Keratinocyte (primary cell): Measurements from ENCODE around the gene LRCOL1. TPM values are rescaled to one million over a fixed set of nuclear protein-coding genes. Genes with fewer than 3 reads are reported as not detected.
A peak's percentile ranks its signal among the peaks of the same experiment; 100 is the strongest.

Source experiments
- DNase-seq: peaks from one replicate; pipeline ENCODE4 v3.0.0-alpha.2; 2011; ENCODE audit warnings: low read depth, missing footprints, low spot score
- FAIRE-seq: peaks from 2 replicates; lab custom pipeline; 2011; peaks lifted over from hg19 to GRCh38; lab: Jason Lieb, UNC
- H2AFZ ChIP-seq: 2 replicates; pipeline ENCODE4 v1.6.0; 2012; ENCODE audit warnings: low read length, control low read depth, inconsistent platforms; ENCODE audit not compliant: control insufficient read depth
- H3K27ac ChIP-seq: 2 replicates; pipeline ENCODE4 v1.5.1; 2011; ENCODE audit warnings: low read length; ENCODE audit not compliant: control insufficient read depth, insufficient read depth
- H3K27me3 ChIP-seq: 3 replicates; pipeline ENCODE4 v1.6.0; 2011; ENCODE audit warnings: low read length; ENCODE audit not compliant: control insufficient read depth, insufficient read depth; ENCODE audit errors: extremely low read depth
- H3K36me3 ChIP-seq, 2 experiments: 2 replicates in 1 of 2; 3 replicates in 1 of 2; pipeline ENCODE4 v1.5.1; 2011; ENCODE audit warnings: low read length in 2 of 2, mild to moderate bottlenecking in 1 of 2; ENCODE audit not compliant: control insufficient read depth in 2 of 2, insufficient read depth in 2 of 2; ENCODE audit errors: extremely low read depth in 1 of 2
- H3K4me1 ChIP-seq: 3 replicates; pipeline ENCODE4 v1.5.1; 2011; ENCODE audit warnings: low read length; ENCODE audit not compliant: control insufficient read depth, insufficient read depth; ENCODE audit errors: extremely low read depth
- H3K4me2 ChIP-seq: 3 replicates; pipeline ENCODE4 v1.6.0; 2011; ENCODE audit warnings: low read depth, low read length; ENCODE audit not compliant: control insufficient read depth, insufficient read depth; ENCODE audit errors: extremely low read depth
- H3K4me3 ChIP-seq, 3 experiments: fragments of 200-600 bp in 1 of 3; sonication (generic) in 1 of 3; 2 replicates in 2 of 3; 3 replicates in 1 of 3; pipeline ENCODE4 v1.5.1; 2011 to 2016; ENCODE audit warnings: low read length in 3 of 3, mild to moderate bottlenecking in 3 of 3, control low read depth in 2 of 3, inconsistent platforms in 1 of 3, low read depth in 1 of 3, mixed read lengths in 1 of 3, mixed run types in 1 of 3, moderate library complexity in 1 of 3; ENCODE audit not compliant: control insufficient read depth in 2 of 3, insufficient read depth in 2 of 3; ENCODE audit errors: extremely low read depth in 1 of 3
- H3K79me2 ChIP-seq: 2 replicates; pipeline ENCODE4 v1.6.0; 2012; ENCODE audit warnings: low read length; ENCODE audit not compliant: control insufficient read depth, insufficient read depth
- H3K9ac ChIP-seq: 3 replicates; pipeline ENCODE4 v1.6.0; 2011; ENCODE audit warnings: low read length; ENCODE audit not compliant: control insufficient read depth, insufficient read depth; ENCODE audit errors: extremely low read depth
- H3K9me1 ChIP-seq: 3 replicates; pipeline ENCODE4 v1.6.0; 2011; ENCODE audit warnings: low read length; ENCODE audit not compliant: control insufficient read depth, insufficient read depth; ENCODE audit errors: extremely low read depth
- H3K9me3 ChIP-seq: 2 replicates; pipeline ENCODE4 v1.5.1; 2012; ENCODE audit warnings: low read depth, low read length; ENCODE audit not compliant: control insufficient read depth
- H4K20me1 ChIP-seq: 3 replicates; pipeline ENCODE4 v1.6.0; 2011; ENCODE audit warnings: low read length; ENCODE audit not compliant: control insufficient read depth, insufficient read depth; ENCODE audit errors: extremely low read depth
- CTCF ChIP-seq, 3 experiments: IDR thresholded peaks in 1 of 3; conservative IDR thresholded peaks in 1 of 3; optimal IDR thresholded peaks in 1 of 3; 2 replicates in 2 of 3; 3 replicates in 1 of 3; pipeline versions ENCODE3 to v1.5.1; 2011; ENCODE audit warnings: low read length in 3 of 3, mild to moderate bottlenecking in 3 of 3, moderate library complexity in 2 of 3, control low read depth in 1 of 3, inconsistent platforms in 1 of 3; ENCODE audit not compliant: insufficient read depth in 2 of 3; ENCODE audit errors: extremely low read depth in 1 of 3
- EZH2 ChIP-seq: IDR thresholded peaks from one replicate; pipeline ENCODE4 v1.6.1; 2012; ENCODE audit warnings: inconsistent platforms, mild to moderate bottlenecking, low read length, moderate library complexity
- dilution Hi-C: fragments of 300-500 bp; cut with MboI; formaldehyde crosslinking; loops from one replicate; pipeline ENCODE4 v1.7.0; 2020; ENCODE audit warnings: low sequenced_read_pairs; ENCODE audit not compliant: extremely low pct_ligation_motif_present
- polyA plus RNA-seq, 5 experiments: library from polyadenylated mRNA; depleted of rRNA in 3 of 5; stranded (reverse) in 3 of 5; stranded (forward) in 1 of 5; unstranded in 1 of 5; fragments of >200 nt; gene quantifications; 1 replicate in 1 of 5; 2 replicates in 3 of 5; 3 replicates in 1 of 5; pipeline versions ENCODE4 v1.2.1 to v1.2.3, GENCODE V29; 2011 to 2012; ENCODE audit warnings: missing spikeins in 2 of 5, low read depth in 1 of 5, low replicate concordance in 1 of 5

The LRCOL1 gene
- polyA plus RNA-seq, 1 donor (not counting 4 experiments of a cell fraction or from before 2014, with no cell fraction given), result not detected

- H3K9me3 ChIP-seq, result no peaks in the 10 kb centered on the region
- H3K4me3 ChIP-seq, result no peak overlapping the region
- H4K20me1 ChIP-seq, result peaks cover 5% of the 10 kb centered on the region
- dilution Hi-C loops, result no loop called here
- H3K79me2 ChIP-seq, result no peaks in the 10 kb centered on the region
- H3K4me1 ChIP-seq, result no peaks in the 10 kb centered on the region
- no peak for TF ChIP-seq EZH2
- peak in 2 of 3 experiments; percentile 19 to 26 for TF ChIP-seq CTCF (optimal IDR thresholded peaks at IDR 0.05 in 1 of 3, IDR thresholded peaks at IDR 0.05 in 1 of 3, conservative IDR thresholded peaks at IDR 0.05 in 1 of 3; ENCODE audit: extremely low read depth in 1 of 3, insufficient read depth in 2 of 3, low read length in 3 of 3)
- no peak overlapping the region for H3K9ac ChIP-seq
- DNase-seq (peak; percentile 15), FAIRE-seq (no peak)
- H3K27ac ChIP-seq, result no peak overlapping the region
- H3K9me1 ChIP-seq, result no peaks in the 10 kb centered on the region
- H3K36me3 ChIP-seq, result peaks cover 0 to 18% of the 10 kb centered on the region in 2 experiments
- H2AFZ ChIP-seq, result no peak overlapping the region
- no peaks in the 10 kb centered on the region for H3K27me3 ChIP-seq
- H3K4me2 ChIP-seq, result no peak overlapping the region
Measured at GRCh38 chr12:132572106-132572505, 38.3 kb downstream of the LRCOL1 start.

DNA sequence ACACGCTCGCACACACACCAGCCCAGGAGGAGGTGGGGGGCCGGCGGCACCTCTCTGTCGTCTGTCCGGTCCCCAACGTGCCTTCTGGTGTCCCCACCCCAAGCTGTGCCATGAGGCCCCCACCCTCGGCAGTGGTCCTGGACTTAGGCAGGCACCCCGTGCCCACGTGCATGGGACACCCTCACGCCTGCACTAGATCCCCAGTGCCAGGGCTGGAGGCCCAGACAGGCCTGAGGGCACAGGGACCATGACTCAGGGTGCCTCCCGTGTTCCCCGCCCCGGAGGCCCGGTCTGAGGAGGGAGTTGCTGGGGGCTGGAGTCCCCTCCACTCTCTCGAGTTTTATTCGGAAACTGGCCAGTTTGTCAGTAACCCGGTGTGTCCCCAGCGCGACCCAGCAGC lies 38.8 kb downstream of the LRCOL1 start:
- Histone ChIP-seq H3K79me2 (no peaks in the 10 kb centered on the region), H3K9me3 (no peaks in the 10 kb centered on the region), H3K4me1 (no peaks in the 10 kb centered on the region), H3K4me3 (no peak overlapping the region), H3K36me3 (peaks cover 0 to 17% of the 10 kb centered on the region in 2 experiments), H3K27me3 (no peaks in the 10 kb centered on the region), H2AFZ (no peak overlapping the region), H3K27ac (no peak overlapping the region), H3K4me2 (no peak overlapping the region), H3K9me1 (no peaks in the 10 kb centered on the region), H3K9ac (no peak overlapping the region), H4K20me1 (peaks cover 5% of the 10 kb centered on the region)
- FAIRE-seq, result no peak
- TF ChIP-seq EZH2 (no peak), CTCF (optimal IDR thresholded peaks at IDR 0.05 in 1 of 3, IDR thresholded peaks at IDR 0.05 in 1 of 3, conservative IDR thresholded peaks at IDR 0.05 in 1 of 3; ENCODE audit: extremely low read depth in 1 of 3, insufficient read depth in 2 of 3, low read length in 3 of 3) (no peak)
- DNase-seq, result no peak
- dilution Hi-C loops, result no loop called here
